GM18507 (cell line): ENCODE measurements around the gene FBN1.

Experiments used
- DNase-seq: peaks from one replicate; pipeline ENCODE4 v3.0.0; 2011; ENCODE audit warnings: low read depth; ENCODE audit not compliant: insufficient read length; ENCODE audit errors: extremely low spot score
- FAIRE-seq: peaks from 2 replicates; lab custom pipeline; 2011; peaks lifted over from hg19 to GRCh38; lab: Jason Lieb, UNC

The FBN1 gene

GRCh38 chr15:48645558-48646330 lies at the start of gene FBN1:
Gene FBN1 (minus strand): TSS chr15:48645709. CDS start chr15:48644769, 940 bp downstream.
- peak; percentile 68 for DNase-seq
- FAIRE-seq: peak; percentile 73

- DNase-seq: no peak
- FAIRE-seq: no peak
Measured at GRCh38 chr15:48693484-48693883, 48.0 kb upstream of the FBN1 start.

GRCh38 chr15:48688493-48688892 lies 43.0 kb upstream of the FBN1 start:
- DNase-seq (no peak), FAIRE-seq (no peak)

- DNase-seq (no peak), FAIRE-seq (no peak)
Measured at GRCh38 chr15:48683991-48684765, 38.7 kb upstream of the FBN1 start.

GRCh38 chr15:48682942-48683651 lies 37.6 kb upstream of the FBN1 start:
- FAIRE-seq: no peak

GRCh38 chr15:48681353-48681752 lies 35.8 kb upstream of the FBN1 start:
- FAIRE-seq (no peak), DNase-seq (no peak)

More at GRCh38 chr15:48682942-48683651, 37.6 kb upstream of the FBN1 start:
- DNase-seq: no peak

DNA sequence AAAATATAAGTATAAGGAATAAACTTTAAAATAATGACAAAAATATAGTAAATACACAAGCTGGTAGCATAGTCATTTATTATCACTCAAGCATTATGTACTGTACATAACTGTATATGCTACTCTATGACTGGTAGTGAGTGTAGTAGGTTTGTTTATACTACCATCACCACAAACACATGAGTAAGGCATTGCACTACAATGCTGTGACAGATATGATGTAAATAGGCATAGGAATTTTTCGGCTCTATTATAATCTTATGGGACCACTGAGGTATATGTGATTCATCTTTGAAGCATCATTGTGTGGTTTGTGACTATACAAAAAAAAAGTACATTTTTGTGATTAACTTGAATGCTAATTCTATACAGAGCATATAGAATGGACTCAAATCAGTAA lies 35.3 kb upstream of the FBN1 start:
- FAIRE-seq: no peak
- DNase-seq: no peak

DNA sequence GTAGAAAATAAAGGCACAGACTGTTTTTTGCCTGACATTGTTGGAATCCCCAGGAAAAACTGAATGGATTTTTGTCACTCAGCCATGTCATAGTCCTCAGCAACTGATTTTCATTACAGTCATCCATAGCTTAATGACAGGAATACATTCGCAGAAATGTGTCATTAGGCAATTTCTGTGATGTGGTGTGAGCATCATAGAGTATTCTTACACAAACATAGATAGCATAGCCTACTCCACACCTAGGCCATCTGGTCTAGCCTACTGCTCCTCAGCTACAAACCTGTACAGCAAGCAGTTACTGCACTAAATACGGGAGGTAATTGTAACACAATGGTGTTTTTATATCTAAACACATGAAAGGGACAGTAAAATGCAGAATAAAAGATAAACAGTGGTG lies 34.4 kb upstream of the FBN1 start:
- FAIRE-seq (no peak), DNase-seq (no peak)

GRCh38 chr15:48678851-48679250 lies 33.3 kb upstream of the FBN1 start:
- FAIRE-seq (no peak), DNase-seq (no peak)

- no peak for FAIRE-seq
- DNase-seq: no peak
Measured at GRCh38 chr15:48677821-48678220, 32.3 kb upstream of the FBN1 start.

DNA sequence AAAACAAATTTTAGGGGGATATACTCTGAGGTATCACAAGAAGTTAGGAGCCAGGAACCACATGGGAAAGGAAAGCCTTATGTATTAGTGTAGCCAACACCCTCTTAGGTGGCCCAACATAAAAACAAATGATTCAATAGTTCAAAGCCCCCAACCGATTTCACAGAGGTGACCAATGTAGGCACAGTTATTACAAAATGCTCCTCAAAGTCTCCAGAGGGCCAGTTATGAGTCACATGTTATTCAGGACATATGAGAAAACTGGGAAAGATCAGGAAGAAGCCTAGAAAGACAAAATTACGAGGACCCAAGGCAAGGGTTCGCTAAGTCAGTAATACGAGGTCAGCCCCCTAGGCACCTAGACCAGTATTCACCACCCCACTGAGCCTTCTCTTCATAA lies 29.9 kb upstream of the FBN1 start:
- DNase-seq (no peak), FAIRE-seq (no peak)

- FAIRE-seq: no peak
- no peak for DNase-seq
Measured at GRCh38 chr15:48674876-48675275, 29.4 kb upstream of the FBN1 start.

- no peak for DNase-seq
- no peak for FAIRE-seq
Measured at GRCh38 chr15:48672206-48672605, 26.7 kb upstream of the FBN1 start.

DNA sequence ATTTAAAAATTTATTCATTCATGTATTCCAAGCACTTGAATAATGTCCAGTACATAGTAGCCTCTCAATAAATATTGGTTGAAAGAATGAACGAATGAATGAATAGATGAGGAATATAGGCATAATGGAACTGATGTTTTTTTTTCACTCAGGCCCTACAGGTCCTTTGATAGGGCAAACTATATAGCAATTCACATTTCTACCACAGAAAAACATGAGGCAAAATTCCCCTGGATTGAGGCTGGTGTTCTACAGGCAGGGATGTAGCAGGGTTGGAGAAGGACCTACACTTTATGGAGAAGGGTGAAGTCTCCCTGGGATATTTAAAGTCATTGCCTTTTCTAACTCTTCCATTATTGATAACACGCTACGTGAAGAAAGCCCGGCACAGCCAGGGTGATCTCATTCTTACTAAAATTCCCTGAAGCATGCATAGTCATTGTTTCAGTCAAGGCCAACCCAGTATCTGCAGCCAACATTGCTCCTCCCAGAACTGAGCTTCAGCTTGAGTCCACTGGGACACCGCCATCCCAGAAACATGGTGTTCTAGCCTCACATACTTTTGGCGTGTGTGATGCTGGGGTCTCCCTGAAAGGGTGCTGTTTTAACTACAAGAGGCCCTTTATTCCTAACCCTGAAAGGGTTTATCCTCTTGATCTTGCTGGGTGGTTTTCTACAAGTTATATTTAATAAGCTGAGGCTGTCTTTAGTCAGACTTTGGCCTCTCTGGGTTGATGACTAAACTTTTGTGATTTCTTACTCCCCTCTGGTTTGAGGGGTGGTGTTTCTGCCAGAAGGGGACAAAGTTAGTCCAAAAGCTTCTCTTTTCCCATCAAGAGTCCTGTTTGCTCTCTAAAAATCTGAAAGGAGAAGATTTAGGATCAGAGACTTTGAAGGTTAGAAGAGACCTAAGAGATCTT lies 25.9 kb upstream of the FBN1 start:
- DNase-seq (no peak), FAIRE-seq (no peak)

GRCh38 chr15:48667701-48668100 lies 22.2 kb upstream of the FBN1 start:
- no peak for FAIRE-seq
- DNase-seq: no peak

DNA sequence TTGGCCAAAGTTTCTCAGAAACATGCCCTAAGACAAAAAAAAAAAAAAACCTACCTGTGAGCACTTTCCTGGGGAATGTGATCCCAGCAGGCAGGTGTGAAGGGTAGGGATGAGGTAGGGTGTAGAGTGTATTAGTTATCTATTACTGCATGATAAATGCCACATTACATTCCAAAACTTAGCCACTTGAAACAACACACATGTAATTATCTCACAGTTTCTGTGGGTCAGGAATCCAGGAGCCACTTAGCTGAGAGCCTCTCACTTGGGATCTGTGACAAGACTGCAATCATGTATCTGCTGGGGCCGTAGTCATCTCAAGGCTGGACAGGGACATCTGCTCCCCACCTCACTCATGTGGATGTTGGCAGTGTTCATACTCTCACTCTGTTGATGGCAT lies 18.9 kb upstream of the FBN1 start:
- FAIRE-seq (peak; percentile 46), DNase-seq (no peak)

- no peak for FAIRE-seq
- no peak for DNase-seq
Measured at GRCh38 chr15:48657950-48658591, 12.6 kb upstream of the FBN1 start.

DNA sequence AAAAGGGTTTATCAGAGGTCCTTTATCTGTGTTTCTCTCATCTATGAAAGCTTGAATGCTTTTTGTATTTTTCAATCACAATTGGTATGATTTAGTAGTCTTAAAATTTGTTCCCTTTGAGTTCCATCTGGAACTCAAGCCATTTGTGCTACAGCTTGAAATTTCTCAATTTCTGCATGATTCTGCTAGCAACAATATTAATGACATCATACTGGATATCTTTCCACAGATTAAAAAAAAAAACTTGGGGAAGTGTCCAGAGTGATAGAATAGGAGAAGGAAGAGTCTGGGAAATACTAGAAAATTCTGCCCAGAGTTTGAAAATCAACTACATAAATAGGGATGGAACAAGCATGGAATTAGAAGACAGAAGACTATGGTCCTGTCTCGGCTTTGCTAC lies 9.3 kb upstream of the FBN1 start:
- no peak for DNase-seq
- no peak for FAIRE-seq
